Kidney (tissue), 14 donors: ENCODE data around the gene FUT8. TPM values are rescaled to one million over a fixed set of nuclear protein-coding genes. Genes with fewer than 3 reads are reported as not detected.
"Not testable (repeated sequence)": the region's sequence is repeated elsewhere in the genome, so short reads cannot be mapped to it uniquely, and the experiment has no call there.

Source experiments
- DNase-seq, 5 donors: peaks; one replicate each; pipeline ENCODE4 v3.0.0-alpha.2; 2013 to 2020
- FAIRE-seq: peaks from 2 replicates; lab custom pipeline; 2012; peaks lifted over from hg19 to GRCh38; lab: Jason Lieb, UNC
- H3K27ac ChIP-seq, 2 donors: one replicate each; pipeline ENCODE4 v1.7.0; 2013; ENCODE audit warnings: low read depth in 2 of 2, low read length in 2 of 2, inconsistent platforms in 1 of 2
- H3K27me3 ChIP-seq: one replicate; pipeline ENCODE4 v1.7.1; 2013; ENCODE audit warnings: low read length, inconsistent platforms; ENCODE audit not compliant: control insufficient read depth, insufficient read depth
- H3K36me3 ChIP-seq, 3 donors: one replicate each; pipeline versions ENCODE4 v1.7.0 to v1.7.1; 2013; ENCODE audit warnings: low read length in 3 of 3, control low read depth in 1 of 3, inconsistent platforms in 1 of 3; ENCODE audit not compliant: insufficient read depth in 3 of 3, control insufficient read depth in 2 of 3
- H3K4me1 ChIP-seq, 3 donors: one replicate each; pipeline versions ENCODE4 v1.7.0 to v1.7.1; 2013; ENCODE audit warnings: low read length in 3 of 3, inconsistent platforms in 1 of 3, low read depth in 1 of 3; ENCODE audit not compliant: control insufficient read depth in 2 of 3, insufficient read depth in 2 of 3
- H3K4me3 ChIP-seq, 3 donors: one replicate each; pipeline versions ENCODE4 v1.7.0 to v1.8.1; 2013; ENCODE audit warnings: low read length in 3 of 3, control low read depth in 1 of 3, inconsistent platforms in 1 of 3
- H3K9ac ChIP-seq, 3 donors: one replicate each; pipeline versions ENCODE4 v1.7.0 to v1.7.1; 2013; ENCODE audit warnings: low read length in 3 of 3, control low read depth in 1 of 3, inconsistent platforms in 1 of 3
- H3K9me3 ChIP-seq, 3 donors: one replicate each; pipeline versions ENCODE4 v1.7.0 to v1.7.1; 2013; ENCODE audit warnings: low read length in 3 of 3, control low read depth in 1 of 3, inconsistent platforms in 1 of 3; ENCODE audit not compliant: control insufficient read depth in 2 of 3, insufficient read depth in 1 of 3
- intact Hi-C: fragments of 100-400 bp; cut with DNase I; formaldehyde crosslinking; loops from one replicate; pipeline ENCODE4 v1.11.1; 2022
- polyA plus RNA-seq: library from polyadenylated mRNA; stranded (reverse); fragments of 350-450 nt; fragmentation: Illumina TruSeq; extraction: RNeasy Lipid Tissue Mini Kit (QIAGEN cat#74804); gene quantifications from one replicate; pipeline ENCODE4 v1.2.3, GENCODE V29; 2014; ENCODE audit warnings: low read depth, low replicate concordance; ENCODE audit not compliant: insufficient read depth
- total RNA-seq: library from RNA; stranded (reverse); fragmentation: NEBNext Ultra II Directional; extraction: Animal tissue kit (Norgen Biotek cat#: 25700); gene quantifications from one replicate; pipeline ENCODE4 v1.2.1, GENCODE V29; 2021
- TF ChIP-seq, protein P1 (sequence below): IDR thresholded peaks from 3 replicates; pipeline ENCODE4 v1.5.1; 2012; ENCODE audit warnings: mild to moderate bottlenecking, moderate library complexity, borderline replicate concordance; ENCODE audit not compliant: insufficient read depth; ENCODE audit errors: extremely low read depth
- donor health status: control.
- donor health status: control.
- donor health status: control.
- donor health status: control.
- donor health status: control.
- donor health status: DM: yes; HTN: yes; CAD: no.
- donor health status: Normal renal cell carcinoma (clear cell type).

The FUT8 gene
- total and polyA plus RNA-seq, 2 donors from 2014 or later, result 8.2 to 49.6 TPM

DNA sequence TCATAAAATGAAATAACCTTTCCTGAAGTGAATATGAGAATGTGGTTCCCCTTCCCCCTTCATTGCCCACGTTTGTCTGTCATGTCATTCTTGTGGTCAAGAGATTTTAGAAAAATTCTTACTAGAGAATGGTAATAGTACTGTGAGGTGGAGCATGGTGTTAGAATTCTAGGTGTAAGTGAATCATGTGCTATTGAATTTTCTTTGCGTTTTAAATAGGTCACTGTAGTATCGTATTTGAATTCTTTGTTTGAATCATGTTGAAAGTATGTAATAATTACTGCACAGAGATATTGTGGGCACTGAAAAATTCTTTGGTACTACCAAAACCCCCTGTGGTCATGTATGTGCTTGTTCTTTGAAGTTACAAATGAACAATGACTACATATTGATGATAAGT, 49.9 kb downstream of the FUT8 start:
- Histone ChIP-seq H3K9ac (no peak overlapping the region), H3K27me3 (no peaks in the 10 kb centered on the region), H3K9me3 (no peaks in the 10 kb centered on the region), H3K36me3 (no peaks in the 10 kb centered on the region), H3K4me3 (no peak overlapping the region), H3K27ac (no peak overlapping the region), H3K4me1 (no peaks in the 10 kb centered on the region)
- FAIRE-seq, result no peak
- TF ChIP-seq, protein P1, sequence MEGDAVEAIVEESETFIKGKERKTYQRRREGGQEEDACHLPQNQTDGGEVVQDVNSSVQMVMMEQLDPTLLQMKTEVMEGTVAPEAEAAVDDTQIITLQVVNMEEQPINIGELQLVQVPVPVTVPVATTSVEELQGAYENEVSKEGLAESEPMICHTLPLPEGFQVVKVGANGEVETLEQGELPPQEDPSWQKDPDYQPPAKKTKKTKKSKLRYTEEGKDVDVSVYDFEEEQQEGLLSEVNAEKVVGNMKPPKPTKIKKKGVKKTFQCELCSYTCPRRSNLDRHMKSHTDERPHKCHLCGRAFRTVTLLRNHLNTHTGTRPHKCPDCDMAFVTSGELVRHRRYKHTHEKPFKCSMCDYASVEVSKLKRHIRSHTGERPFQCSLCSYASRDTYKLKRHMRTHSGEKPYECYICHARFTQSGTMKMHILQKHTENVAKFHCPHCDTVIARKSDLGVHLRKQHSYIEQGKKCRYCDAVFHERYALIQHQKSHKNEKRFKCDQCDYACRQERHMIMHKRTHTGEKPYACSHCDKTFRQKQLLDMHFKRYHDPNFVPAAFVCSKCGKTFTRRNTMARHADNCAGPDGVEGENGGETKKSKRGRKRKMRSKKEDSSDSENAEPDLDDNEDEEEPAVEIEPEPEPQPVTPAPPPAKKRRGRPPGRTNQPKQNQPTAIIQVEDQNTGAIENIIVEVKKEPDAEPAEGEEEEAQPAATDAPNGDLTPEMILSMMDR, result no peak
- intact Hi-C loops, result no loop called here
- DNase-seq, result no peak

DNA sequence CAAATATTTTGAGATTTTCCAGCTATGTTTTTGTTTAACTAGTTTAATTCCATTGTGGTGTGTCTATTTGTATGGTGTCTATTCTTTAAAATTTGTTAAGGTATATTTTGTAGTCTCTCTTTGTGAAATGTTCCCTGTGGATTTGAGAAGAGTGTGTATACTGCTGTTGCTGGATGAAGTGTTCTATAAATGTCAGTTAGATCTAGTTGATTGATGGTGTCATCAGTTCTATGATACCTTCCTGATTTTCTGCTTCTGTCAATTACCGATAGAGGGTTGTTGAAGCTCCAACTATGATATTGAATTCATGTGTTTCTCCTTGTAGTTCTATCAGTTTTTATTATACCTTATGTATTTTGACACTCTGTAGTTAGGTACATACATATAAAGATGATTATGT, 53.1 kb downstream of the FUT8 start:
- TF ChIP-seq, protein P1, result no peak
- Histone ChIP-seq H3K36me3 (no peaks in the 10 kb centered on the region), H3K27ac (no peak overlapping the region)

DNA sequence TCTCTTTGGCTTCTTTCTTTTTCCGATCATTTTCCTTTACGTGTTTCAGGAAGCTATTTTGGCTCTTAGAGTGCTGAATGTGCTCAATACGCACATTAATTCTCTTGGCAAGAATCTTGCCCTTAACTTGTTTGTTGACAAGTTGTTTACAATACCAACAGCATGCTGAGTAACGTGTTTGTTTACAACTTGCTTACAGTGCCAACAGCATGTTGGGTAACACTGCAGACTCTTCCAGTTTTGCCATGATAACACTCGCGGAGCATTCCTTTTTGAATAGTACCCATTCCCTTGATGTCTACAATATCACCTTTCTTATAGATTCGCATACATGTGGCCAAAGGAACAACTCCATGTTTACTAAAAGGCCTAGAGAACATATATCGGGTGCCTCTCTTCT, 55.4 kb downstream of the FUT8 start:
- intact Hi-C loops, H3K4me3 ChIP-seq, H3K27me3 ChIP-seq, H3K36me3 ChIP-seq, DNase-seq, H3K9ac ChIP-seq, H3K27ac ChIP-seq, H3K9me3 ChIP-seq, H3K4me1 ChIP-seq, FAIRE-seq: not testable (repeated sequence)

More for the DNA sequence above, 53.1 kb downstream of the FUT8 start:
- Histone ChIP-seq H3K27me3 (no peaks in the 10 kb centered on the region), H3K9ac (no peak overlapping the region), H3K4me1 (no peaks in the 10 kb centered on the region), H3K4me3 (no peak overlapping the region), H3K9me3 (no peaks in the 10 kb centered on the region)
- DNase-seq (no peak), FAIRE-seq (no peak)
- intact Hi-C loops, result no loop called here

DNA sequence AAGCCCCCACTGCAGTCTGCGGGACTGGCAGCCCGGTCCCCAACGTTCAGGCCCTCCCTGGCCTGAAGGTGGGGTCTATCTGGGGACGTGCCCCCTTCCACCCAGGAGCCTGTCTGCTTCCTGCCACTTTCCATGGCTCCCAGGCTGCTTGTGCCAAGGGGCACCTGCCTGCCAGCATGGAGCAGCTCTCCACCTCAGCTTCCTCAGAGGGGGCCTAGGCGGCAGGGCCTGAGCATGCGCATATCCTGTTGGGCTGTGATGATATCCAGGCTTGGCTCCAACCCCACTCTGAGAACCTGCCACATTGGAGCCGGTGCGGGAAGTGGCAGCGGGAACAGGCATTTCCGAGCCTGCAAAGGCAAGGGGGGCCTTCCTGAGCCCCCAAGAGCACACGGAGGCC, 57.4 kb downstream of the FUT8 start:
- peak in 1 of 5 donors; percentile 39 for DNase-seq

More for the DNA sequence above, 57.4 kb downstream of the FUT8 start:
- Histone ChIP-seq H3K36me3 (no peaks in the 10 kb centered on the region), H3K9me3 (no peaks in the 10 kb centered on the region), H3K9ac (no peak overlapping the region), H3K4me1 (no peaks in the 10 kb centered on the region), H3K27ac (no peak overlapping the region), H3K4me3 (no peak overlapping the region), H3K27me3 (no peaks in the 10 kb centered on the region)
- intact Hi-C loops, result no loop called here
- FAIRE-seq, result no peak
- TF ChIP-seq, protein P1, result no peak
